T47D (cell line): ENCODE measurements around the gene KASH5.
"Not testable (repeated sequence)": the region's sequence is repeated elsewhere in the genome, so short reads cannot be mapped to it uniquely, and the experiment has no call there.

Experiments
- DNase-seq, 2 experiments: peaks; one replicate each; pipeline versions ENCODE4 v3.0.0 to v3.0.0-alpha.2; 2011 to 2012; ENCODE audit warnings: low read depth in 1 of 2, low spot score in 1 of 2
- JUND ChIP-seq: IDR thresholded peaks from 2 replicates; pipeline ENCODE4 v1.6.1; 2012; ENCODE audit warnings: low read depth
- in situ Hi-C: cut with HindIII; loops from 2 replicates; pipeline ENCODE4 v1.10.0; 2016; ENCODE audit warnings: low sequenced_read_pairs, low pct_unique_long_range_greater_than_20kb

Gene KASH5

DNA sequence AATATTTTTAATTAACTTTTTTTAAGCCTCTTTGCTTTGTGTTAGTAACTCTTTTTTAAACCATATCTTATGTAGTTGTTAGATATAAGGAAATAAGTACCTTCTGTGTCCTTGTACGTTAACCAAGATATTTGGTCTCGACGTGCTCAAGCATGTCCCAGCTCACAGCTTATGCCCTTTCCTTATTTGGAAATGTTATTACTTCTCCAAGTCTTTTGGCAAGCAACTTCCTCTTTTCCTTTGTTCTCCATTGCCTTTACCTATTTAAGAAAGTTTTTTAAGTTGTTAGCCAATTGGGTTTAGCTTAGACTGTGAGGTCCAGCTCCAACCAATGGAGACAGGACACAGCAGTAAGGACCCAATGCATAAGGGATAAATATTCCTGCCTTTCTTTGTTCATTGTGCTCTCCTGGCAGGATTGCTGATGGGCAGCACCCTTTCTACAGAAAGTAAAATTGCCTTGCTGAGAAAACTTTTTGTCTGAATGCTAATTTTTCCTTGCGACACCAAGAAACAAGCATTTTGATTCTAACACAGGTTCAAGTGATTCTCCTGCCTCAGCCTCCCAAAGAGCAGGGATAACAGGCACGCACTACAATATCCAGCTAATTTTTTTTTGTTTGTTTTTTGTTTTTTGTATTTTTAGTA is 19.2 kb upstream of the KASH5 start:
- TF ChIP-seq JUND, result no peak

DNA sequence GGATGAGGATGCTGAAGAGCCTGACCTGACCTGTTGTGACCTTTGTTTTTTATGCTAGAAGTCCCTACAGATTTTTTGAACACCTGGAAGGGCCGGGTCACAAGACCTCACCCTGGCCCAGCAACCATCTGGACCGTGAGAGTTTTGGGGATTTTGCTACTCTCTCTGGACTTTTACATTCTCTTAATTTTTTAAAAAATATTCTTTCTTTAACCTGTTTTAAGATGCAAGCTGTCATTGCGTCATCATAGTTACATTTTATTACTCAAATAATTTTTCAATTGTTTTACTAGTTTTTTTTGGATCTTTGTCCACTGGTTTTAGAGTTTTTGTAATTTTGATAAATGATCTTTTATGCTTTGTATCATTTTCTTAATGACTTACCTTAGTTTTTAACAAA is 16.9 kb upstream of the KASH5 start:
- in situ Hi-C loops, result no loop called here
- no peak for TF ChIP-seq JUND

More for the DNA sequence above, 19.2 kb upstream of the KASH5 start:
- in situ Hi-C loops, result no loop called here
- no peak for DNase-seq

DNA sequence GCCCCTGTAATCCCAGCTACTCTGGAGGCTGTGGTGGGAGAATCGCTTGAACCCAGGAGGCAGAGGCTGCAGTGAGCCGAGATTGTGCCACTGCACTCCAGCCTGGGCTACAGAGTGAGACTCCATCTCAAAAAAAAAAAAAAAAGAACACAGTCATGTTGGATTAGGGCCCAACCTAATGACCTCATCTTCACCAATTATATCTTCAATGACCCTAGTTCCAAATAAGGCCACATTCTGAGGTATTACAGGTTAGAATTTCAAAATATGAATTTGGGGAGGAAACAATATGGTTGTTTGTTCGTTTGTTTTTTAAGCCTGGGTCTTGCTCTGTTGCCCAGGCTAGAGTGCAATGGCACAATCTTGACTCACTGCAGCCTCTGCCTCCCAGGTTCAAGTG is 14.9 kb upstream of the KASH5 start:
- in situ Hi-C loops, result not testable (repeated sequence)

More for the DNA sequence above, 16.9 kb upstream of the KASH5 start:
- DNase-seq, result no peak

DNA sequence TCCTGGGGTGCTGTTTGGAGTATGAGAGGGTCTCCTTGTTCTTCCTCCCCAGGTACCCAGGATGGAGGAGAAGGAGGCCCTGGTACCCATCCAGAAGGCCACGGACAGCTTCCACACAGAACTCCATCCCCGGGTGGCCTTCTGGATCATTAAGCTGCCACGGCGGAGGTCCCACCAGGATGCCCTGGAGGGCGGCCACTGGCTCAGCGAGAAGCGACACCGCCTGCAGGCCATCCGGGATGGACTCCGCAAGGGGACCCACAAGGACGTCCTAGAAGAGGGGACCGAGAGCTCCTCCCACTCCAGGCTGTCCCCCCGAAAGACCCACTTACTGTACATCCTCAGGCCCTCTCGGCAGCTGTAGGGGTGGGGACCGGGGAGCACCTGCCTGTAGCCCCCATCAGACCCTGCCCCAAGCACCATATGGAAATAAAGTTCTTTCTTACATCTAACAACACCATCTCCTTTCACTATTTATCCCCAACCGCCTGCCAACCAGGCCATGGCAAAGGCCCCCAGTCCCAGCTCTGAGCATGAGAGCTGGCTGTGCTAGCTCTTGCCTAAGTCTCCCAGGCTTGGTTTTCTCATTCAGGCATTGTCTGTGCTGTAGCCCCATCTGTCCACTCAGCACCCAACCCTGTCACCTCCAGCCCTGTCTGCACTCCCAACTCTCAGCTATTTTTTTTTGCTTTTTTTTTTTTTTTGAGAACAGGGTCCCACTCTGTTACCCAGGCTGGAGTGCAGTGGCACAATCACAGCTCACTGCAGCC is 13.2 kb upstream of the KASH5 start:
- in situ Hi-C loops, result no loop called here
- DNase-seq, result no peak
- TF ChIP-seq JUND, result no peak

More for the DNA sequence above, 14.9 kb upstream of the KASH5 start:
- DNase-seq, result not testable (repeated sequence)

DNA sequence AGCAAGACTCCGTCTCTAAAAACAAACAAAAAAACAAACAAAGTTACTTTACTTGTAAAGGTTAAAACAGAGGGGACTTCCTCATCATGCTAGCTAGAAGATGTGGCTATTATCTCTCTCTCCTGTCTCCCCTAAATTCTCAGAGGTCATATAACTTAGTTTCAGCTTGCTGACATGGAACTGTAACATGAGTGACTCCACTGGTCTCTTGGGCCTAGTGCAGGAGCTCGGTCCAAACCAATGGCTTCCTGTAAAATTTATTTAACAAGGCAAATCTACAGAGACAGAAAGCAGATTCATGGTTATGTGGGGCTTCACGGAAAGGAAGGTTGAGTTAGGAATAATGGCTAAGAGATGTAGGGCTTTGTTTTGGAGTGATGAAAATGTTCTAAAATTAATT is 9.5 kb upstream of the KASH5 start:
- no peak for TF ChIP-seq JUND
- in situ Hi-C loops, result no loop called here
- DNase-seq, result no peak

DNA sequence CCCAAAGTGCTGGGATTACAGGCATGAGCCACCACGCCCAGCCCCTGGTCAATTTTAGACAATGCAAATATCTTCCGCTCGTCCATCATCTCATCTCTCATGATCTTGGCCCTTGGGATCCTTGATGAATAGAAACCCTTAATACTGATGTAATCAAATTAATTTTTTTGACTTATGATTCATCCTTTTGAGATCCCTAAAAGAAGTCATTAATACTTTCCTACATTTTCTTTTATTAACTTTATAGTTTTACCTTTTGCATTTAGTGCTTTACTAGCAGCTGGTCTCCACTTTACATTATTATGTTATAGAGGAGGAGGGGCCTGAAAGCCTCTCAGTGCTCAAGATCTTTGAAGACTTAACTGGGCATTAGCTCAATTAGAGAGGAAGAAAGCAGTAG is 7.7 kb upstream of the KASH5 start:
- no peak for DNase-seq
- in situ Hi-C loops, result no loop called here
- TF ChIP-seq JUND, result no peak

DNA sequence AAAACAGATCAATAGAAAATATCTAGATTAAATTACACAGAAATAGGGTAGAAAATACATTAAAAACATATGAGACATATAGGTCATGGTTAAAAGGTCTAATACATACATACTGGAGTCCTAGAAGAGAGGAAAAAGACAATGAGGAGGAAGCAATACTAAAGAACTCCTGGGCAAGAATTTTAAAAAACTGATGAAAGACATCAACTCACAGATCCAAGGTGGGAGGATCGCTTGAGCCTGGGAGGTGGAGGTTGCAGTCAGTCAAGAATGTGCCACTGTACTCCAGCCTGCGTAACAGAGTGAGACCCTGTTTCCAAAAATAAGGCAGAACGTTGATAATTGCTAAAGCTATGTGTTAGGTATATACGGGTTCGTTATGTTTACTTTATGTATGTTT is 5.4 kb upstream of the KASH5 start:
- no peak for TF ChIP-seq JUND
- in situ Hi-C loops, result no loop called here
- DNase-seq, result no peak

DNA sequence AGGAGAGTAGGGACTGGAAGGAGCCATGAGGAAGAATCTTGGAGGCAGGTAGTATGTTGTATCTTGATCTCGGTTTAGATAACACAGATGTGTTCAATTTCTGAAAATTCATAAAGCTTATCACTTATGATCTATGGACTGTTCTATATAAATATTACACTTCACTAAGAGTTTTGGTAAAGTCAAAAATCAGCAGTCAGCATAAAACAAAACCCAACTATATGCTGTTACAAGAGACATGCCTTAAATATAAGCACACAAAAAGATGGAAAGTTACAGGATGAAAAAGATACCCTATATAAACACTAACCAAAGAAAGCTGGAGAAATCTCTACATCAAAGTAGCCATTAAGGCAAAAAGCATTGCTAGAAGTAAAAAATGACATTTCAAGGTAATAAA is 4.5 kb upstream of the KASH5 start:
- no peak for DNase-seq
- no peak for TF ChIP-seq JUND
- in situ Hi-C loops, result no loop called here

DNA sequence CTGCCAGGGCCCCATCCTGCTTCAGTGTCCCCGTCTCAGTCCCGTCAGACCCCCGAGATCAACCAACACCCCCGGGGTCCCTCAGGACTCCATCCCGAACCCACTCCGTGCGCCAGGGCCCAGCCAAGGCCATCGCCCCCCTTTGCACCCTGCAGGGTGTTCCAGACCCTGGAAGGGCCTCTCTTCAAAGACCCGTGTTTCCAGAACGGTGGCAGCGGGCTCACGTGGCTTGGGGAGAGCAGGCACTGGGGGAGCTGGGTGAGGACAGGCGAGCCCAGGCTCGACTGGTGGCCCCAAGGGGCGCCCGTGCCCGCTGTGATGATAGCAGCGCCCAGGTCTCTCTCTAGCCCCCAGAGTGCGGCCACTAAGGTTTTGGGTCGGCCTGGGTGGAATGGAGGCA is 1.4 kb downstream of the KASH5 start:
- no peak for TF ChIP-seq JUND
- in situ Hi-C loops, result no loop called here
- DNase-seq, result no peak

DNA sequence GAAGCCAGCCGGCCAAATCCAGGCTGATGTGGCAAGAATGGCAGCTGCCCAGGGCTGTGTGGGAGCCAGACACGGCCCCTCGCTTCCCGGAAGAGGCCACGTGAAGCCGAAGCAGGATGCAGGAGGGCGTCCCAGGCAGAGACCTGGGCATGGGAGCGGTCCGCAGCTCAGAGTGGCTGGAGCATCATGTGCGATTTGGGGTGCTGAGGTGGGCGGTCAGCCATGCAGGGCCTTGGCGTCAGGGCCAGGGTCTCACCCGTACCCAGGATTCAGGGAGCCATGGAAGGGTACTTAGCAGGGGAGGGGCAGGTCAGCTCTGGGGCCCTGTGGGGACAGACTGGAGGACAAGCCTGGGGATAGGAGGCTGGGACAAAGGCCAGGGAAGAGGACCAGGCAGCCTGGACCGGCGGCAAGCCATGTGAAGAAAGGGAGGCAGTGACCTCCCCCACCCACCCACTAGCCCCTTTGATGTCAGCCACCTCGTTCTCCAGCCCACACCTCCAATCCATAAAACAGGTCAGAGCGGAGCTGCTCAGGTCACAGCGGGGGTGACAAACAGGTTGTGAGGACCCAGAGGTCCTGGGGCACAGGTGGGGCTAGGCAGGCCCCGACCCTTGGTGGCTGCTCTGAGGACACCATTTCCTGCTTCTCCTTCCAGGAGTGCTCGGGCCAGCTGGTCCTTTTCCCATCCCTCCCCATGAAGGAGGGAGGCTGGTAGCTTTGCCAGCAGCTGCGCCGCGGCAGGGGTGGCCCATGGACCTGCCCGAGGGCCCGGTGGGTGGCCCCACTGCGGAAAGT is 2.3 kb downstream of the KASH5 start:
- in situ Hi-C loops, result no loop called here
- no peak for DNase-seq
- TF ChIP-seq JUND, result no peak

DNA sequence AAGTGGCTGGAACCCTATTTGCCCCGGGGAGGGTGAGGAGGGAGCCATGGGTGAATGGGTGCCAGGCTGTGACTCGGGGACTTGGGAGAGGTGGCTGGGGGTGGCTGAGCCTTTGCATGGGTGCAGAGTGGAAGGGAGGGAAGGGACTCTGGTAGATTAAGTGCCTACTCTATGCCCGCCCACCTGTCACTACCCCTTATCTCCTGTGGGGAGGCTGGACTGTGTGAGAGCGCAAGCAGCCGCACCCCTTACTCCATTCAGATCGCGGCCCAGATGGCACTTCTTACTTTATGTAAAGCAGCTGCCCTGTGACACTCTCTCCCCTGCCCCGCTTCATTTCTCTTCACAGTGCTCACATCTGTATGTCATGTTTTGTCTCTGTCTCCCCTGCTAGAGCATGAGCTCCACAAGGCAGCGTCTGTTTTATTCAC is 2.9 kb downstream of the KASH5 start:
- in situ Hi-C loops, result no loop called here
- no peak for TF ChIP-seq JUND
- DNase-seq, result no peak

DNA sequence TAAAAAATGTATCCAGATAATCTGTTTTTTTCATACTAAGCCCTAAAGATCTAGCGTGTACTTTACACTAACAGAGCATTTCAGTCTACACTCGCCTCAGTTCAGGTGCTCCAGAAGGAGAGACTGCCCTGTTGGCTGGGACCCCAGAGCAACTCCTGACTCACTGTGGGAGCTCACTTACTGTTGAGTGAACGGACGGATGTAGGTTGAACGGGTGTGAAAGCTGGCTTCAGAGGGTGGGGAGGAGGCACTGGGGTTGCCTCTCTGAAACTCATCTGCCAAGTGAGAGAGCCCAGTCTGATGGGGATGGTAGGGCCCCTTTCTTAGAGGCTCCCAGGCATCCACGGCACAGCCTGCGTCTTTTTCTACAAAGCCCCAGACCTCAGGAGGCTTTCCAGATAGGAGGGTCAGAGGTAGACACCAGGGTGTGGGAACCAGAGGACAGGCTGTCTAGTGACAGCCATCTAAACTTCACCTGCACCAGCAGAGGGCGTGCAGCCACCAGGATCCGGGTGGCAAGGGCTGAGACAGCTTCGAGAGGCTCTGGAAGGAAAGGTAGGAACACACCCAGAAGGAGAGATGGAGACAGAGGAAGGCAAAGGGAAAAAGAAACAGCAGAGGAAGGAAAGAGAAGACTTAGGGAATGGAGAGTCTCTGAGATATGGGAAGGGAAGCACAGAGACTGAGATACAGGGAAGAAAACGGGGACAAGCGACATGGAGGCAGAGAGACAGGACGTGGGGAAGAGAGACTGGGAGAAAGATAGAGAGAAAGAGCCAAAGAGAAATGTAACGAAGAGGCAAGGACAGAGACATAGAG is 3.7 kb downstream of the KASH5 start:
- no peak for TF ChIP-seq JUND
- in situ Hi-C loops, result no loop called here
- peak; percentile 75 to 84 for DNase-seq
